Nephron progenitor cell (in vitro differentiated cells): ENCODE measurements around the gene KRT38.

Experiments
- DNase-seq: peaks from one replicate; pipeline ENCODE4 v3.0.0; 2021
- H3K27ac Mint-ChIP-seq: 2 replicates; pipeline ENCODE4 v1.8.0; 2021; ENCODE audit warnings: mild to moderate bottlenecking, moderate library complexity, mixed read lengths
- H3K27me3 Mint-ChIP-seq: 2 replicates; pipeline ENCODE4 v1.8.0; 2021; ENCODE audit warnings: mild to moderate bottlenecking, low read depth, mixed read lengths; ENCODE audit not compliant: poor library complexity
- H3K36me3 Mint-ChIP-seq: 2 replicates; pipeline ENCODE4 v1.8.0; 2021; ENCODE audit warnings: low read depth, mixed read lengths
- H3K4me1 Mint-ChIP-seq: 2 replicates; pipeline ENCODE4 v1.8.0; 2021; ENCODE audit warnings: mixed read lengths
- H3K4me3 Mint-ChIP-seq: 2 replicates; pipeline ENCODE4 v1.8.0; 2021; ENCODE audit warnings: mild to moderate bottlenecking, moderate library complexity, mixed read lengths
- H3K9me3 Mint-ChIP-seq: 2 replicates; pipeline ENCODE4 v1.8.0; 2021; ENCODE audit warnings: mild to moderate bottlenecking, moderate library complexity, mixed read lengths
- TF ChIP-seq, protein P1 (sequence below): fragments of 200-600 bp; sonication (generic); IDR thresholded peaks from 2 replicates; pipeline ENCODE4 v1.5.0; 2021; ENCODE audit warnings: antibody characterized with exemption

KRT38 gene

DNA sequence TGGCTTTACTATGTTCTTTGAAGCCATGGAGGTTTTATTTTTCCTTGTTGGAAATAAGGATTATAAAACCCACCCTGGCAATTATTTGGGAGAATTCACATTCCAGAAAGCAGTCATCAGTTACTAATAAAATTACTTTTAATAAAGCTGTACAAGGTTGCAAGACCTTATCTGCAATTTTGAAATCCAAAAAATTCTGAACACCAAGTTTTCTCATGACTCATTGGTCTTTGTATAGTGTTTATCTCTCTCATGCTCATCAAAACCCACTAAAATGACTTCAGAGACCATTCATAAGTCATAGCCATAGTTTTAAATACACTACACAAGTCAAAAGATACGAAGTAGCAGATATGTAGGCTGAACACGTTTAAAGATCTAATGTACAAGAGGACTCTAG, 6.0 kb upstream of the KRT38 start:
- H3K27ac Mint-ChIP-seq, result no peak overlapping the region
- no peak for DNase-seq
- no peak overlapping the region for H3K4me3 Mint-ChIP-seq
- TF ChIP-seq, protein P1, sequence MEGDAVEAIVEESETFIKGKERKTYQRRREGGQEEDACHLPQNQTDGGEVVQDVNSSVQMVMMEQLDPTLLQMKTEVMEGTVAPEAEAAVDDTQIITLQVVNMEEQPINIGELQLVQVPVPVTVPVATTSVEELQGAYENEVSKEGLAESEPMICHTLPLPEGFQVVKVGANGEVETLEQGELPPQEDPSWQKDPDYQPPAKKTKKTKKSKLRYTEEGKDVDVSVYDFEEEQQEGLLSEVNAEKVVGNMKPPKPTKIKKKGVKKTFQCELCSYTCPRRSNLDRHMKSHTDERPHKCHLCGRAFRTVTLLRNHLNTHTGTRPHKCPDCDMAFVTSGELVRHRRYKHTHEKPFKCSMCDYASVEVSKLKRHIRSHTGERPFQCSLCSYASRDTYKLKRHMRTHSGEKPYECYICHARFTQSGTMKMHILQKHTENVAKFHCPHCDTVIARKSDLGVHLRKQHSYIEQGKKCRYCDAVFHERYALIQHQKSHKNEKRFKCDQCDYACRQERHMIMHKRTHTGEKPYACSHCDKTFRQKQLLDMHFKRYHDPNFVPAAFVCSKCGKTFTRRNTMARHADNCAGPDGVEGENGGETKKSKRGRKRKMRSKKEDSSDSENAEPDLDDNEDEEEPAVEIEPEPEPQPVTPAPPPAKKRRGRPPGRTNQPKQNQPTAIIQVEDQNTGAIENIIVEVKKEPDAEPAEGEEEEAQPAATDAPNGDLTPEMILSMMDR, result no peak
- peaks cover 12% of the 10 kb centered on the region for H3K9me3 Mint-ChIP-seq
- no peaks in the 10 kb centered on the region for H3K4me1 Mint-ChIP-seq
- peaks cover 8% of the 10 kb centered on the region for H3K27me3 Mint-ChIP-seq
- no peaks in the 10 kb centered on the region for H3K36me3 Mint-ChIP-seq

DNA sequence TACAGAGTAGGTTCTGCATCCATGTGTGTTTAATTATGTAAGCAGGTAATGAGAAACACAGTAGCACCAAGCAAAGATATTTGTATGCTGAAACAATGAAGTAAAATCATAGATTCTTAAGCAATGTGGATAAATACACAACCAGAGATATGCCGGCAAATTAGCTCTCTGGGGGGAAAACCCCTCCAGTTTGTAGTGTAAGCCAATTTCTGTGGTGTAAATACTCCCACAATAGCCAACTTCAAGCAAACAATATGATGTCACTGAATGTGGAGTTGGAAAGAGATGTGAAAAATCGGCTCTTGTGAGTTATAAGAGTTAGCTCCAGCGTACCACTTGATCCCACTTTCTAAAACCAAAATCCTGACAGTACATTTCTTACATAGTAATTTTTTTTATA, 3.9 kb upstream of the KRT38 start:
- H3K36me3 Mint-ChIP-seq, result no peaks in the 10 kb centered on the region
- TF ChIP-seq, protein P1, result no peak
- no peak overlapping the region for H3K27ac Mint-ChIP-seq
- no peak overlapping the region for H3K4me3 Mint-ChIP-seq
- no peaks in the 10 kb centered on the region for H3K9me3 Mint-ChIP-seq
- no peaks in the 10 kb centered on the region for H3K4me1 Mint-ChIP-seq
- no peak for DNase-seq
- H3K27me3 Mint-ChIP-seq, result peaks cover 8% of the 10 kb centered on the region

DNA sequence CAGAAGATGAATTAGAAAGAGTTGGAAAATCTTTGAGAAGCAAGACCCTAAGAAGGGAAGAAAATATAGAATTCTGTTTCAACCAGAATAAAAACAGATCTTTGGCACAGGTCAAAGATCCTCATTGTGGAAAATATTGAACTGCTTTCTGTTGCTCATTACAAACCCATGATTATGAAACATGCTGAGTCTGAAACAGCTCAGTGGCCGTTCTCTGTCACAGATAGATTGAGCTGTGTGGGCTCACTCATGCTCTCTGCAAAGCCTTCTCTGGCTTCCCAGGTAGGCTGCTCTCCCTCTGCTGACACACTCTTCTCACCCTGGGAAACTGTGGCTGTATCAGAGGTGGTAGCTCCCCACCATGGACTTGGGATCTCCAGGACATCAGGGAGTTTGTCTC, 3.4 kb upstream of the KRT38 start:
- no peaks in the 10 kb centered on the region for H3K36me3 Mint-ChIP-seq
- no peaks in the 10 kb centered on the region for H3K9me3 Mint-ChIP-seq
- no peak overlapping the region for H3K4me3 Mint-ChIP-seq
- TF ChIP-seq, protein P1, result no peak
- no peaks in the 10 kb centered on the region for H3K4me1 Mint-ChIP-seq
- DNase-seq, result no peak
- no peak overlapping the region for H3K27ac Mint-ChIP-seq
- peaks cover 4% of the 10 kb centered on the region for H3K27me3 Mint-ChIP-seq

DNA sequence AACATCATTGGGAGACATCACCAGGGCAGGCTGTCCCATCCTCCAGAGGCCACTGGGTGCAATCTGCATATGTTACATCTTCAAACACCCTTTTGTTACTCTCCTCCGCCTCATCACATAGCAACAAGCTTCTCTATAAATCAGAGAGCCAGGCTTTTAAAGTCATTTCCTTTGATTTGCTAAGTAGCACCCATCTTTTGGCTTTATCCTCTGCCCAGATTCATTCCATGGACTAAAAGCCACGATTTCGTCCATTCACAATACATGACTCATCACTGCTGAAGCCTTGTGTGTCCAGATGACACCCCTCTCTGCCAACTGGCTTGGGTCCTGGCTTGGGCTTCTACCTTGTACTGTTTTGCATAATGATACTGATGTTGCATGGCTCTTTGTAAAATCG, 2.0 kb upstream of the KRT38 start:
- Mint-ChIP-seq H3K27me3 (peaks cover 4% of the 10 kb centered on the region), H3K9me3 (no peaks in the 10 kb centered on the region), H3K27ac (no peak overlapping the region), H3K36me3 (no peaks in the 10 kb centered on the region), H3K4me1 (no peaks in the 10 kb centered on the region), H3K4me3 (no peak overlapping the region)
- TF ChIP-seq, protein P1, result no peak
- DNase-seq, result no peak

DNA sequence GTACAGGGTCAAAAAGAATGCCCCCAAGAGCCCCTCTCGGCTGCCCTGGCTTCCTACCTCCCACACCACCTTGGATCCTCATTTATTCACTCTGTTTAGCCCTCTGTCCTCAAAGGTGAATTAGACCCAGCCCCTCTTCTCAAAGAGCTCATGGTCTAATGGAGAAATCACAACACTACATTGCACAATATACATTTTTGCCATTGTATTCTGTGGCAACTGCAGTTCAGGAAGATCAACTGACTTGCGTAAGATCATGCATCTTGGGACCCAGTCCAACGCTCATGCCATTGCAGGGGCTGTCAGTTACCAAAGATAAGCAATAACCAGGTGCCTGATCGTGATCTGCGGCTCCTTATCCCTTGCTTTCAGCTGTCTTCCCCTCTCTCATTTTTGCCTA, 1.4 kb downstream of the KRT38 start:
- Mint-ChIP-seq H3K36me3 (no peaks in the 10 kb centered on the region), H3K27ac (no peak overlapping the region), H3K4me3 (no peak overlapping the region), H3K27me3 (peaks cover 2% of the 10 kb centered on the region), H3K4me1 (peaks cover 4% of the 10 kb centered on the region), H3K9me3 (no peaks in the 10 kb centered on the region)
- TF ChIP-seq, protein P1, result no peak
- DNase-seq, result no peak

DNA sequence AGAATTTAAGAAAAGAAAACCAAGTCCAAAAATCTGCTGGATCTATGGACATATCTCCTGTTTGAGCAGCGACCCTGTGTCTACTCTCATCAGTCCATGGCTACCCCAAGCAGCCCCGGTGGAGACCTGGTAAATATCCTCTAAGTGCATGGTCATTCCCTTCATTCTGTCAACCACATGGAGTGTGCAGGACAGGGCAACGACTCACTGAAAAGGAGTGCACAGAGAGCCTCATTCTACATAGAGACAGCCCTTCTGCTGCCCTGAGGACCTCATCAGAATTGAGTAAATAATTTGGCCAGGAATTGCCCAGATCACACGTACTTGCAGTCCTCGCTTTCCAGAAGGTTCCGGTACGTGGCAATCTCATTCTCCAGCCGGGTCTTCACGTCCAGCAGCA, 3.0 kb downstream of the KRT38 start:
- no peak for DNase-seq
- Mint-ChIP-seq H3K36me3 (no peaks in the 10 kb centered on the region), H3K27ac (no peak overlapping the region), H3K4me3 (no peak overlapping the region), H3K27me3 (no peaks in the 10 kb centered on the region), H3K9me3 (no peaks in the 10 kb centered on the region), H3K4me1 (peaks cover 14% of the 10 kb centered on the region)
- TF ChIP-seq, protein P1, result no peak
